ENCODE results near the gene MINDY1.

The MINDY1 gene

DNA sequence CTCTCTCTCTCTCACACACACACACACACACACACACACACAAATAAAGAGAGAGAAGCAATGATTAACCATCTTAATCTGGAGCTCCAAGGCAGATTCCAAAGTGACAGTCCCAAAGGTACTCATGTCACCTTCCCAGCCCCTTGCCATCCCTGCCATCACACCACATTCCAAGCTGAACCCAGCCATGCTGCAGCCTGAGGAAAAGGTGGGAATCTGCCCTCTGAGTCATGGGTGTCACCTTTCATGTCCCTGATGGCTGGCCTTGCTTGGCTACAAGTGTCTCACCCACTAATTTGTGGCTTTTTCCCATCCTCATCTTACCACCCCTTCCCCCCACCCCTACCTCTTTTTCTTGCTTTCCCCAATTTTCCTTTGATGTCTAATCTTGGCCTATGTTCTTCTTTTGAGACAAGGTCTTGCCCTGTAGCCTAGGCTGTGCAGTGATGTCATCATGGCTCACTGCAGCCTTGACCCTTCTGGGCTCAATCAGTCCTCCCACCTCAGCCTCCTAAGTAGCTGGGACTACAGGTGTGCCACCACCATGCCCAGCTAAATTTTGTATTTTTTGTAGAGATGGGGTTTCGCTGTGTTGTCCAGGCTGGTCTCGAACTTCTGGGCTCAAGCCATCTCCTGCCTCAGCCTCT lies 21.4 kb downstream of the MINDY1 start:
- no peak for DNase-seq (ENCODE audit: low read depth)

DNA sequence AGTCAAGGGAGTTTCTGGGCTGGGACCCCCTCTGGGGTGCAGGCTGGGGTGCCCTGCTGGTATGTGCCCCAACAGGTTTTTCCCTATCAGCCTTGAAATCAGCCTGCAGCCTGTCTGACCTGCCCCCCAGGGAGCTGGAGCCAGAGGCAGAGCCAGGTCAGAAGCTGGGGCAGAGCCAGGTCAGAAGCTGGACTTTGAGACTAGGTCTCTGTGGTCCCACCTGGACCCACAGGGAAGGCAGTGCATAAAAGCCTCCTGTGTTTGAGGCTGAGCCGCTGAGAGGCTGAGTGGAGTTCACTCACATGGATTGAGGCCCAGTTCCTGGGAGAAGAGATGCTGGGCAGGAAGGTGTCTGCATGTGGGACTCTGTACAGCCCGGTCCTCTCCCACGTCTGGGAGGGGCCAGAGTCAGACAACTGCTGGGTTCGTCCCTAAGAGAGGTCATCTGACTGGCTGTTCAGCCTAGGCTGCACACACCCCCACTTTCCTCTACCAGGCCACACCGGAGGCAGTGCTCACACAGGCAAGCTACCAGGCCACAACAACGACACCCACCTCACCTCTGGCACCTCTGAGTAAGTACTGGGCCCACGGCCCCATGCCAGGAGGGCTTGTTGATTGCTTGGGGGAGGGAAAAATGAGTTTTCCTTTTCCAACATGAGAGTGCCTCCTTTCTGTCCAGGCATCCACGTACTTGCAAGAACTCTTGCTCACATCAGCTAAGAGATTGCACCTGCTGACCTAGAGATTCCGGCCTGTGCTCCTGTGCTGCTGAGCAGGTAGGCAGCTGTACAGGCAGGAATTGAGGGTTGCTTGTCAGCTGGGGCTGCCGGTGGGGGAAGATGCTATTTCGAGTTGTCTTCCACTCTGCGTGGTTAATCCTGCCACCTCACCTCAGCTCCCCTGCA lies 24.6 kb downstream of the MINDY1 start, which contains the start of gene ANXA9:
TSS of gene ANXA9 (plus strand) at position 488 of the 908 bp plus-strand sequence. CDS start 814 bp downstream, outside the sequence.
- DNase-seq (ENCODE audit: low read depth), result no peak

DNA sequence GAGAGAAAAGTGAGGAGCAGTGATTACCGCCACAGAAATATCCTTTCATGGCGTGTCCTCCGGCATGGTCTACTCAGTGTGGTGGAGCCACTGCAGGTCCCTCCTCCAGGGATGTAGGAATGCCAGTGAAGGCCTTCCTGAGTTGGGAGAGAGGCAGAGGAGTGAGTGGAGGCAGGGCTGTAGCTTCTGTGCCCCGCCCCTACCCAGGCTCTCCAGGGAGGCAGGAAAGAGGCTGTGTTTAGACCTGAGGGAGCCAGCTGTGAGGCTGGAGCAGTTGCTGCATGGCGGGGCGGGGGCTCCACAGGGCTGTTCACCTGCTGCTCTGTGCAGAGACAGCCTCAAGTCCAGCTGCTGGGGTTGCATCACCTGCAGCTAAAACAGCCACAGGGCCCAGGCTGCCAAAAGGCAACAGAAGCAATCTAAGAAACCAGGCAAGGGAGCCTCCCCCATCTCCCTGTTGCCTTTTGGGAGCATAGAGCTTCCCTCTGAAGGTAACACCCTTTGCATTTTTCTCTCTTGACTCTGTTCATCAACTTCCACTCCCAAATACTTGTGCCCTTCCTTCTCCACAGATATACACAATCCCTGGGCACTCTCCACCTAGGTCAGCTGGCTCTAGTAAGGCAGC lies 25.4 kb downstream of the MINDY1 start:
- DNase-seq (ENCODE audit: low read depth), result no peak

DNA sequence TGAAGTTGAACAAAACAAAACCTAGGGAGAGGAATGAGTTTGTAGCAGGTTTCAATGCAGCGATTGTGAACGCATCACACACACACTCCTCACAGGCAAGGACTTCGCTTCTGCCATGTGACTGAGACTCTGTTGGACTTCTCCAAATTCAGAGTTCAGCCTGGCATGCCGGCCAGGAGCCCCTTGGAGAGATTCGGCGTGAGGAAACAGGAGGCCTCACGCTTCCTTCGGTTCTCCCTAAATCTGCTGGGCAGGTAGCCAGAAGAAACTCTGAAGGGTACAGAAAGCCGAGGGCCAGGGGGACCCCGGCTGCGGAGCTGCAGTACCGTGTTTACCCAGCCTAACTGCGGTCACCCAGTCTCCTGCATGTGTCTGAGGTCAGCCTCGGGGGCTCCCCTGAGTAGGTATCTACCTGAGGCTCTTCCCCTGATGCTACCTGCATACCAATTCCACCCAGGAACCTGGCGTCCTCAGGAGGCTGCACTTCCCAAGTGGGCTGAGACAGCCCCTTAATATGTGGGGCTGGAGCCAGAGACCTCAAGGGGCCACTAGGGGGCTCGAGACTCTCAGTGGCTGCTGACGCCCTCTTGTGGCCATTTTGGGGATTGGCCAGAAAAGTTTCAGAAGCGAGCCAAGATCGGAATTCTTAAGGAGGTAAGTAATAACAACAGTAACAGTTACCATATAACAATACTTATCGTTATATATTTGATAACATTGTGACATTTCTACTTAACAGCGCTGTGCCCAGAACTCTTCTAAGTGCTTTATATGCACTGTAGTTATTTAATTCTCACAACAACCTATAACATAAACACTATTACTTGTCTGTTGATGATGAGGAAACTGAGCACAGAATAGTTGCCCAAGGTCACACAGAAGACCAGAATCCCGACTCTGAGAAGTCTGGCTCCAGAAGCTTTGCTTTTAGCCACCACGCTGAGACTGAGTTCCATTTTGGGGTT lies 27.3 kb downstream of the MINDY1 start:
- peak; percentile 70 for DNase-seq (ENCODE audit: low read depth)

DNA sequence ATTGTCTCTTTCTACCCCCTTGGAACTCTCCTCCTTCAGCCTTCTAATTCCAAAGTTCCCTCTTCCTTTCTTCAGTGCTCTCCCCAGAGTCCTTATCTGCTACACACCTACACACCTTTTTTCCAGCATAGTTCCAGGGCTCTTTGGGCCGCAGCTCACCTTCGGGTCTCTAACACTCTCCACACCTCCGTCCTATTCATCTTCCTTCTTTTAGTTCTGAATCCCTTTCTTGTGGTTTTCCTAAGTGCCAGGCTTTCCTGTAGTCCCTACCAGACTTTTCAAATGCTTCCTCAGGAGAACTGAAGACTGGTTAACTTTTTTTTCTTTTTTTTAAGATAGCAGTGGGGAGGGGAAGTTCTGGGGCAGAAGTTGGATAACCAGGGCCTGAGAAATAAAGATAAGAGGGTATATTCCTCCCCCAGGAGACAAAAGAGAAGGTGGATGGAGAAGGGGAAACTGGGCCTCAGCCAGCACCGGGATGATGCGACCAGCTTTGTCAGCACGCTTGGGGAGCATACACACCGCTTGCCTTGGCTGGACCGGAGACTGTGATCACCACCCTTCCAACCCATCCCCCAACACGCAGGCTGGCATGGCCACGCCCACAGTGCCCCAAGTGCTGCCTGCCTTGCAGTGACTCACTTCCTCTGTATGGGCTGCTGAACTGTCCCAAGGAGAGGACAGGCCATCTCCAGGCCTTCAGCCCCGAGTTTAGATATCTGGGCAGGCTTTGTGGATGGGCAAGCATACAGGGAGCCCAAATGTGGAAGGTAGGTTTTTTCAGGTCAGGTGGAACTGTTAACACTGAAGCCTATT lies 29.6 kb downstream of the MINDY1 start:
- DNase-seq (ENCODE audit: low read depth), result peak; percentile 53

DNA sequence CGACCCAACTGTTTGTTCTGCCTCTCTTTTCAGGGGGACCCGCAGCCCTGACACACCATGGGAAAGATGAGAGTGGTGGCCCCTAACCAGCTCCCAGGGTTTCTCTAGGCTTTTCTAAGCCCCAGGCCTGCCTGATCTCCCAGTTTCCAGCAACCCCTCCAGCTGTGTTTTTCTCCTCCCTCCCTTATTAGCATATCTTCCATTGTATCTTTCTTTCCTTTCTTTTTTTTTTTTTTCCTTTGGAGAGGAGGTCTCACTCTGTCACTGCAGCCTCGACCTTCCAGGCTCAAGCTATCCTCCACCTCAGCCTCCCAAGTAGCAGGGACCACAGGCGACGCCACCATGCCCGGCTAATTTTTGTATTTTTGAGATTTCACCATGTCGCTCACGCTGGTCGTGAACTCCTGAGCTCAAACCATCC lies 30.3 kb downstream of the MINDY1 start:
- DNase-seq (ENCODE audit: low read depth), result no peak

DNA sequence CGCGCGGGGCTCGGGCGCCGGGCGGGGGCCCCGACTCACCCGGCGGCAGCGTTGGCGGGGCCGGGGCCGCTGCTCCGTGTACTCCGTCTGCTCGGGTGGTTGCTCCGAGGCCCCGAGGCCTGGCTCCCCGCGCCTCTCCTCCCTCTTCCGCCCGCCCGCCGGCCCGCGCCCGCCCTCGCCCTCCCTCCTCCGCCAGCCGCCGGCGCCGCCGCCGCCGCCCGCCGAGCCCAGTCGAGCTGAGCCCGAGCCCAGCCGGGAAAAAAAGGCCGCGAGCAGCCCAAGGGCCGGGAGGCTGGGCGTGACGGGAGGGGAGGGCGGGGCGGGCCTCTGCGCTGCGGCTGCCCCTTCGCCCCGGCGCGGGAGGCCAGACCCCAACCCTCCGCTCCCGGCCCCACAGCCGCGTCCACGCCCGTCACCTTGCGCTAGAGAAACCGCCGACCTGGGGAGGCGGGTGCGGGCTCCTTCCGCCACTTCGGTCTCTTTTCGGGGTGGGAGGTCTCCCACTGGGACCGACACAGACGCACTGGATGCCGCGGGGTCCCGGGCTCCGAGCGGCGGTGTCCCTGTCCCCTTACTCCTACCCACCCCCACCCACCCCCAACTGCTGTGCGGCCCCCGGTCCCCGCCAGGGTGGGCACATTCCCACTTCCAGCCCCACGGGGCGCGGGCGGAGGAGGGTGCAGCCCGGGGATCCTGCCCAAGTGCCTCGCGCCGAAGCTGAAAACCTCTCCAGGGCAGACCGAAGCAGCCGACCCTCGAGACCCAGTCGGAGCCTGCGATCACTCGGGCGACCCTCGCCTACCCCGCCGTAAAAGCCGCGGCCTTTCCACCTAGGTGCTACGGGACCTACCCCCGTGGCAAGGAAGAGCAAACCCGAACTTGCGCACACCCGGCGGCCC lies 31.9 kb downstream of the MINDY1 start, which contains the start of gene CERS2:
TSS of gene CERS2 (minus strand) at position 256 of the 899 bp plus-strand sequence. CDS start 5,745 bp downstream, outside the sequence.
- DNase-seq (ENCODE audit: low read depth), result peak; percentile 68

DNA sequence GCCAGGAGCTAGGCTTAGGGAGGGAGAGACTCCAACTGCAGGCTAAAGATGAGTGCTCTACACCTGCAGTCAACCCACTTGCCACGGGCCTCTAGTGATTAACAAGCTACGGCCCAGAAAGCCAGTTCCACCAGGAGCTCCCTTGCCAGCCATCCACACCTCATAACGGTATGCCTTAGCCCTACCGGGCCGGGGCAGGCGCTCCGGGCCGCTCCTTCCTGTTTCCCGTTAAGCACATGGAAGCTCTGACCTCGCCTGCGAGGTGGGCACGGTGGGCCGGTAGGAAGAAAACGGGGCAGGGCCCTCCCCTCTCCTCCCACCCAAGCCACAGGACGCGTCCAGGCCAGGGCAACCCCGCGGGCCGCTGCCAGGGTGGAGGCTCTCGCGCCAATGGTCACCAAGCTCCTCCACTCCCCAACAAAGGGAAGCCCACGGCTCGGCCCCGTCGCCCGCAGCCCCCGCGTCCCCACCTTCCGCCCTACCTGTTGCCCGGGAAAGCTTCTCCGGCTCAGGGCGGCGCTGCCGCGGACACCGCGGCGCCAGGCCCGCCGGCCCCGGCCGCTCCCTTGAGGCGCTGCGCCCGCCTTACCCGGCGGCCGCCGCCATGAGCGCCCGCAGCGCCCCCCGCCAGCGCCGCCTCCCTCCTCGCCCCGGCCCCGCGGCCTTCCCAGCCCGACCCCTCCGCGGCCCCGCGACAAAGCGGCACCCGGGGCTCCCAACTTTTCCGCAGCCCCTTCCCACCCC lies 32.7 kb downstream of the MINDY1 start:
- DNase-seq (ENCODE audit: low read depth), result peak; percentile 30

DNA sequence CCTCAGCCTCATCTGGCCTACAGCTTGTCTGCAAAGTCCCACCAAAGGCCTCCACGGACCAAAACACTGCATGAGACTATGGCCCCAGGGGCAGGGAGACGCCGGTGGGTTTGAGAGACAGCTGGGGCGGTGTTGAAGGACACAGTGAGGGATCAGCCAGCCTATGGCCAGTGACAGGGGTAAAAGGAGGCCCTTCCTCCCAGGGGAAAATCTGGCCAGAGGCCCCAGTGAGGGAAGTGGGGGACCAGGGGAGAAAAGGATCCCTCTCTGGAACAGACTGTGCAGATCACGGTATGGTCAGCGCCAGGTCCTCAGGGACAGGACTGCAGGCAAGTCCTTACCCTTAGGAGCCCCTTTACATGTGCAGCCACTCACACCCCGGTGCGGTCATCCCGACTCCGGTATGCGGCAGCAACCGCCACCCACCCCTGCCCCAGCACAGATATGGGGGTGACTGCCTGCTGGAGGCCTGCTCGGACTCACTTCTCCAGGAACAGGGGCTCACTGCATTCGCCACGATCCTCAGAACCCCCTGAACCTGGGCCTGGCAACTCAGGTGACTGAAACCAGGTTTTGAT lies 33.4 kb downstream of the MINDY1 start:
- no peak for DNase-seq (ENCODE audit: low read depth)

DNA sequence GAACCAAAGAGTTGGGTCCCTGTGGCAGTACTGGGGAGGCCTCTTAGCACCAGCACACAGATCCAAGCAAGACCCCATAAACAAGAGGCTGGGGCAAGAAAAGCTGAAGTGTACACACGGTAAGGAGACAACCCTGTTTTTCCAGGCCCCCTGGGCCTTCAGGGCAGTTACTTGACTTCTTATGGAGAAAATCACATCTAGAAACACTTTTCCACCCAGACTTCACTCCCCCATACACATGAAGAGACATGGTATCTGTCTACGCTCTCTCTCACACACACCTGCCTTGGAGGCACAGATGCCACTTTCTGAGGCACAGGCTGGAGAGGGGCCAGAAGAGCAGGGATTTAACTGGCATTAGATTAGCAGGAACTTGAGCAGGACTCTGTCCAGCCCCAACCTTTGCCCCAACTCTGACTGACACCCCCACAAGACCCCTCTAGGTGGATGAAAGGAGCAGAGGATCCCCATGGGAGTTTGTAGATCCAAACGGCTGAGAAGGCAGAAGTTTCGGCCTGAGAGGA lies 34.2 kb downstream of the MINDY1 start:
- DNase-seq (ENCODE audit: low read depth), result no peak

DNA sequence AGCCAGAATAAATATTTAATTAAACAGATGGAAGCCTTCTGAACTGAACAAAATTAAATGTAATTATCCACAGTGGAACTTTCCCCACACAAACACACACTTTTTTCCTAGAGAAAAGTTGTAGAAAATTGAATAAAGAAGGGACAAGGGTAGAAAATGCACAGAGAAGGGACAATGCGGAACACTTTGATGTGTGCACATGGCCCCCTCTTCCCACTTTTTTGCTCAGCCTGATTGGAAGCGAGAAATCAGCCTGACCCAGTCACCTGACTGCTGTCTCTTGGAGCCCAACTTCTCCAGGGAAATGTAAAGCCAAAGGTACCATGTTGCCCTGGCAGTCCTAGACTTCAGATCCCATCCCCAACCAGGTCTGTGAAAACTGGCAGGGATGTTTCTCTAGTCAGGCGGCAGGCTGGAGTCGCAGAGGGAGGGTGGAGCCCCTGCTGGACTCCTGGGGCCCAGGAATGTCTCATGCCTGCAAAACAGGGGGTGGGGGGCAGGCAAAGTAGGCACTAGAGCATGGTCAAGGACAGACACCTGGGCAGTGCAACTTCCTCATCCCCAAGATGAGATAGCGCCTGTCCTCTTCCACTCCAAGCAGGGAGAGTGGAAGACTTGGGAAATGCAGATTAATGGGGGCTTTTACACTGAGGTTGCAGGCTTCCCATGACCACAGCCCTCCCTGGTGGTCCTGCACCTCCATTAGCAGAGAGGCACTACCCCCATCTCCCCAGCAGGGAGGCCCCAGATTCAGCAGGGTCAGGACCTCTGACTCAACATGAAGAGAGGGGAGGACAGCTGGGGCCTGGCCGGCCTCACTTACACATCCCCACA lies 34.9 kb downstream of the MINDY1 start:
- no peak for DNase-seq (ENCODE audit: low read depth)

DNA sequence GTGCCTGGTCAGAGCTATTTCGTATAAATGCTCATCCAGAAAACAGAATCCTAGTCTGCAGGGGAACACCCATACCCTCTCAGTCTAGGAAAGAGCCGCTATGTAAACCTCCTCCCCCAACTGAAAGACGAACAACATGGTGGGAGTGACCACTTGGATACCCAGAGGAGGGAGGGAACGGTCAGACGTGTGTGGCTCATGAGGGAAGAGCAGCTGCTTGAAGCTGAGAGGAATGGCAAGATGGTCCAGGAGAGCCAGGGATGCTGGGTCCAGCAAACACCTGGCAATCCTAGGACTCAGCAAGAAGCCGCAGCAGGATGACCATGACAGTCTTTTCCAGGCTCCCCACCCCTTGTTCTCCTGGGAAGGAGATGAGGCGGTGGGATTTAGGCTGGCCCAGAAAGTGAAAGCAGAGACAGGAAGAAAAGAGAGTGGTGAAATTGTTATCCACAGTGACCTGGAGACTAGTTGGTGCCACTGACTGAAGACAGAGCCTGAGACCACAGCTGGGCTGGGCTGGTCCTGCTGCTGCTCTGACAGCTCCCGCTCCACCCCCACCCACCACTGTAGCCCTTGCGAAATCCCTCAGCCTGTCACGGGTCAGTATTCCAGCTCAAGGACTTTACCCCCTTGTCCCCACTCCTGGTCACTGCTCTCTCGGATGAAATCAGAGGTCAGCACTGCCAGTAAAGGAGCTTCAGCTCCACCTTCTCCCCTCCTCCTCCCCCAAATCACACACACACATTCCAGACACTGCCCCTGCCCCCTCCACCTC lies 35.7 kb downstream of the MINDY1 start:
- no peak for DNase-seq (ENCODE audit: low read depth)

DNA sequence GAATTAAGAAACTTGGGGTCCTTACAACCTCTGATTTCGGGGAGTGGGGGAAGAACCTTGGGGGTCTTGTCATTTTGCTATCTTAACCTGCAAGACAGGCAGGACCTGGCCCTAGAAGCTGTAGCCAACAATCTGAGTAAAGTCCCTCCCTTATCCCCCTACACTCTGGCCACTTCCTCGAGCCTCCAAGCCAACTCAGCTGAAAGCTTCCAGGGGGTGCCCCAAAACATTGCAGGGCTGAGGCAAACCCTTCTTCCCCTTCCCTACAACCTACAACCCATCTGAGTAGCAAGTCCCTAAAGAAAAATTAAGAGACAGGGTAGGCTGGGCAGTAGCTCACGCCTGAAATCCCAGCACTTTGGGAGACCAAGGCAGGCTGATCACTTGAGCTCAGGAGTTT lies 37.1 kb downstream of the MINDY1 start:
- no peak for DNase-seq (ENCODE audit: low read depth)

DNA sequence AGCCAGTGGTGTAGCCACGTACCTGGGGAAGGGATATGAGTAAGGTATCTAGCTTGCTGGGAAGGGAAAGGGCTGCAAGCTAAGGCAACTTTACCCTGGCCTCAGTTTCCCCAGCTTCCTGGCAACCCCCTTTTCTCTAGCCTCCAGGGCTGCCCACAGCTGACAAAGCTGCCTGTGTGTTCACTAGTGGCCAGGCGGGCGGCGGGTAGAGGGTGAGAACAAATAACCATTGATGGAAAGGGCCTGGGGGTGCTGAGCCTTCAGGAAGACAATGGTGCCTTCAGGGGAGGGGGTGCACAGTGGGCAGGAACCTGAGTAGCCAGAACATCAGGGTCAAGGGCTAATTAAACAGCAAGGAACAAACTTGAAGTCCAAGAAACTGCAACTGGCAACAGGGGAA lies 38.2 kb downstream of the MINDY1 start:
- DNase-seq (ENCODE audit: low read depth), result no peak

DNA sequence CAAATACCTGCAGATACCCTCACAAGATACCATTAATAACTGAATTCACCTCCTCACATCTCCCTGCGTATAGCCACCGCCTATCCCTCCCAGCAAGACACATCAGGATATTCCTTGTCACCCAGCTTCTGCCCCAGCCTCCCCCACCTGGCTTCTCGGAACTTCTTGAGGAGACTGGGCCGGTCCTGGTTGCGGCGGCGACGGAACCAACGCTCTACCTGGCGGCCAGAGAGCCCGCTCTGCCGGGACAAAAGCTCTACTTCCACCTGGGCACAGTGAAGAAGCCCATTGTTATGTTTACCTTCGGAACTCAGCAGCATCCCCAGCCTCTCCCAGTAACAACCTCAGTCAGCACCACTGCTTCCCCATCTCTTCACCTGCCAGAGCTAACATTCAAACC lies 38.8 kb downstream of the MINDY1 start:
- no peak for DNase-seq (ENCODE audit: low read depth)

DNA sequence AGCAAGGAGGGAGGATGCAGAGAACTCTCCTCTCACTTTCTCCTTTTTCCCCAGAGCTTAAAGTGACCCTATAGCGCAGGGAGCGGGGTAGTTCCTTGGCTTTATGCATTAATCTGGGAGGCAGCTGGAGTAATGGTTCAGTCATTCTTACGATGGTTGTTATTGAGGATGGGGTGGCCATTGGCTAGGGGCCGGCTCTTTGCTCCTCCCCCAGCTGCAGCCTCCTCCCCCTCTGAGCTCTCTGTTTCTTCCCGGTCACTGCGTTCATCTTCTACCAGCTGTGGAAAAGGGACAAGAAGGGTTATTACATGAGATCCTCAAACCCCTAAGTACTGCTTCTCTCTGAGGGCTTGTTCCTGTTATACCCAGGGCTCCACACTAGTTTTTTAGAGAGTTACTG lies 40.7 kb downstream of the MINDY1 start:
- no peak for DNase-seq (ENCODE audit: low read depth)

DNA sequence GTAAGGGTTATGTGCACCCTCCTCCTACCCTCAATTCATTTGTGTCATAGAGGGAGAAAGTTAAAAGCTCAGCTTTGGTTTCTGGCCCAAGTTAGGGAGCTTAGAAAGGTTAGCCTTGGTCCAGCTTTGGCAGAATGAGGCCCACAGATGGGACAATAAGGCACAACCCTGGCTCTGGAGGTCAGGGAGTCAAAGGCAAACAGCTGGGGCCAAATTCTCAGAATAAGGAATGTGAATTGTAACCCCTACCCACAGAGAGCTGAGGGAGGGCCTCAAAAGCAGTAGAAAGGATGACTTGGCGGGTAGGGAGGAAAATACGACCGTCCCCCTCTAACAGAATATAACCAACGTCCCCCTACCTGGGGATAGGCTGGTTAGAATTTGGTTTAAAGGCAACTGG lies 41.1 kb downstream of the MINDY1 start:
- DNase-seq (ENCODE audit: low read depth), result no peak
